Upper lobe of left lung (tissue), 6 donors: ENCODE measurements around the gene ASMTL. TPM values are rescaled to one million over a fixed set of nuclear protein-coding genes. Genes with fewer than 3 reads are reported as not detected.

ENCODE experiments used
- ATAC-seq, 2 donors: fragments of 200-7000 bp; cut with Tn5 transposase; one replicate each; pipeline ENCODE4 v1.9.1; 2022; ENCODE audit warnings: mild to moderate bottlenecking in 2 of 2, moderate library complexity in 2 of 2; ENCODE audit not compliant: low FRiP score in 2 of 2
- DNase-seq, 2 donors: peaks; one replicate each; pipeline ENCODE4 v3.0.0-alpha.2; 2019 to 2020
- H3K27ac ChIP-seq, 4 donors: fragments of 200-600 bp; sonication (generic); one replicate each; pipeline ENCODE4 v1.5.1; 2016 to 2019
- H3K27me3 ChIP-seq, 4 donors: fragments of 200-600 bp; sonication (generic); one replicate each; pipeline ENCODE4 v1.5.1; 2017 to 2019
- H3K36me3 ChIP-seq, 4 donors: fragments of 200-600 bp; sonication (generic); one replicate each; pipeline ENCODE4 v1.5.1; 2016 to 2019
- H3K4me1 ChIP-seq, 4 donors: fragments of 200-600 bp; sonication (generic); one replicate each; pipeline ENCODE4 v1.5.1; 2018 to 2019
- H3K4me3 ChIP-seq, 4 donors: fragments of 200-600 bp; sonication (generic); one replicate each; pipeline ENCODE4 v1.5.1; 2017 to 2019; ENCODE audit warnings: mild to moderate bottlenecking in 2 of 4, moderate library complexity in 1 of 4
- H3K9me3 ChIP-seq, 4 donors: fragments of 200-600 bp; sonication (generic); one replicate each; pipeline ENCODE4 v1.5.1; 2018 to 2019
- CTCF ChIP-seq, 6 experiments: fragments of 450-650 bp in 4 of 6; fragments of 200-600 bp in 2 of 6; sonication (generic) in 2 of 6; IDR thresholded peaks; one replicate each; pipeline ENCODE4 v1.5.1; 2016 to 2019; ENCODE audit warnings: antibody characterized with exemption in 6 of 6
- EP300 ChIP-seq, 4 donors: sonication (generic); formaldehyde crosslinking; IDR thresholded peaks; one replicate each; pipeline ENCODE4 v1.5.1; 2017; ENCODE audit warnings: antibody characterized with exemption in 4 of 4, control low read depth in 2 of 4
- POLR2A ChIP-seq, 4 donors: fragments of 450-650 bp; IDR thresholded peaks; one replicate each; pipeline ENCODE4 v1.5.1; 2016 to 2017; ENCODE audit warnings: antibody characterized with exemption in 4 of 4, mild to moderate bottlenecking in 2 of 4
- POLR2AphosphoS5 ChIP-seq, 2 donors: sonication (generic); formaldehyde crosslinking; IDR thresholded peaks; one replicate each; pipeline ENCODE4 v1.5.1; 2017; ENCODE audit warnings: antibody characterized with exemption in 2 of 2
- WGBS, 2 donors: methylation state at CpG; one replicate each; pipeline ENCODE4 v1.1.5; 2017 to 2018; 5-methylcytosine and 5-hydroxymethylcytosine counted together
- total RNA-seq, 6 donors: library from RNA; depleted of rRNA in 4 of 6; stranded (reverse); fragments of >200 nt in 4 of 6; gene quantifications; one replicate each; pipeline versions ENCODE4 v1.1.0 to v1.2.1, GENCODE V29; 2016 to 2021
- donor health status: DM: no; HTN: no; CAD: no; lungs with moderate emphysema.
- donor health status: DM: no; HTN: yes; CAD: no; lungs with severe emphysema.

ASMTL gene
- total RNA-seq, 6 donors from 2014 or later, result 11.0 to 28.3 (median 23.2) TPM

- H3K27ac ChIP-seq, result no peak overlapping the region
- no peak overlapping the region for H3K4me3 ChIP-seq
- H3K4me1 ChIP-seq, result no peaks in the 10 kb centered on the region
- H3K9me3 ChIP-seq, result no peaks in the 10 kb centered on the region
- 87 to 88% methylated on average over 17 to 25 of the region's 27 CpGs for WGBS, 2 donors
- DNase-seq (no peak), ATAC-seq (no peak)
- TF ChIP-seq CTCF (IDR thresholded peaks at IDR 0.05), result no peak
- no peak for TF ChIP-seq EP300 (IDR thresholded peaks at IDR 0.05)
- no peak for TF ChIP-seq POLR2AphosphoS5 (IDR thresholded peaks at IDR 0.05)
- TF ChIP-seq POLR2A (IDR thresholded peaks at IDR 0.05), result no peak
- peaks cover 0 to 47% (median 34%) of the 10 kb centered on the region in 4 donors for H3K36me3 ChIP-seq
- H3K27me3 ChIP-seq, result no peaks in the 10 kb centered on the region
Measured at GRCh38 chrX:1400742-1401471, 51.8 kb downstream of the ASMTL start.

- Histone ChIP-seq H3K36me3 (peaks cover 0 to 38% (median 26%) of the 10 kb centered on the region in 4 donors), H3K27ac (no peak overlapping the region), H3K9me3 (no peaks in the 10 kb centered on the region), H3K4me1 (no peaks in the 10 kb centered on the region), H3K4me3 (no peak overlapping the region), H3K27me3 (no peaks in the 10 kb centered on the region)
- WGBS, 2 donors, result 96 to 97% methylated on average over 12 of the region's 12 CpGs
- no peak for TF ChIP-seq POLR2A (IDR thresholded peaks at IDR 0.05)
- no peak for TF ChIP-seq POLR2AphosphoS5 (IDR thresholded peaks at IDR 0.05)
- no peak for TF ChIP-seq CTCF (IDR thresholded peaks at IDR 0.05)
- no peak for TF ChIP-seq EP300 (IDR thresholded peaks at IDR 0.05)
- DNase-seq (no peak), ATAC-seq (no peak)
Measured at GRCh38 chrX:1400049-1400448, 52.7 kb downstream of the ASMTL start.

GRCh38 chrX:1398431-1399340, 54.0 kb downstream of the ASMTL start:
- peaks cover 0 to 28% (median 17%) of the 10 kb centered on the region in 4 donors for H3K36me3 ChIP-seq
- no peak overlapping the region for H3K4me3 ChIP-seq
- peaks cover 0 to 4% (median 3%) of the 10 kb centered on the region in 4 donors for H3K4me1 ChIP-seq
- H3K27ac ChIP-seq, result no peak overlapping the region
- H3K9me3 ChIP-seq, result no peaks in the 10 kb centered on the region
- H3K27me3 ChIP-seq, result no peaks in the 10 kb centered on the region
- ATAC-seq (no peak), DNase-seq (no peak)
- 88 to 97% methylated on average over 21 to 29 of the region's 29 CpGs for WGBS, 2 donors
- TF ChIP-seq POLR2AphosphoS5 (IDR thresholded peaks at IDR 0.05), result no peak
- no peak for TF ChIP-seq EP300 (IDR thresholded peaks at IDR 0.05)
- no peak for TF ChIP-seq CTCF (IDR thresholded peaks at IDR 0.05)
- TF ChIP-seq POLR2A (IDR thresholded peaks at IDR 0.05), result no peak

- DNase-seq (no peak), ATAC-seq (no peak)
- TF ChIP-seq POLR2AphosphoS5 (IDR thresholded peaks at IDR 0.05), result no peak
- no peak for TF ChIP-seq CTCF (IDR thresholded peaks at IDR 0.05)
- TF ChIP-seq EP300 (IDR thresholded peaks at IDR 0.05), result no peak
- Histone ChIP-seq H3K4me1 (peaks cover 0 to 11% (median 9%) of the 10 kb centered on the region in 4 donors), H3K36me3 (peaks cover 0 to 19% (median 7%) of the 10 kb centered on the region in 4 donors), H3K27me3 (no peaks in the 10 kb centered on the region), H3K4me3 (no peak overlapping the region), H3K27ac (no peak overlapping the region), H3K9me3 (no peaks in the 10 kb centered on the region)
- 93 to 94% methylated on average over 19 to 25 of the region's 29 CpGs for WGBS, 2 donors
Measured at GRCh38 chrX:1397441-1398270, 55.1 kb downstream of the ASMTL start.
